HL-60 (cell line): Measurements from ENCODE around the gene CA4.

ENCODE experiments used
- DNase-seq, 2 experiments: peaks; one replicate each; pipeline ENCODE4 v3.0.0-alpha.2; 2010 to 2020; ENCODE audit warnings: low read depth in 1 of 2, low spot score in 1 of 2
- H3K27ac ChIP-seq: fragments of 250-450 bp; sonication (Bioruptor Pico); replicated peaks from 2 replicates; pipeline ENCODE4 v1.5.1; 2020; ENCODE audit warnings: mild to moderate bottlenecking, moderate library complexity
- H3K27me3 ChIP-seq: fragments of 250-450 bp; sonication (Bioruptor Pico); 2 replicates; pipeline ENCODE4 v1.5.1; 2021; ENCODE audit warnings: mild to moderate bottlenecking, moderate library complexity; ENCODE audit not compliant: insufficient read depth, poor library complexity, severe bottlenecking
- H3K4me3 ChIP-seq: replicated peaks from 2 replicates; pipeline ENCODE4 v1.5.1; 2011; ENCODE audit warnings: mild to moderate bottlenecking, control low read depth, low read length; ENCODE audit not compliant: insufficient read depth
- CTCF ChIP-seq: IDR thresholded peaks from one replicate; pipeline ENCODE4 v1.5.1; 2011; ENCODE audit warnings: low read length, control low read depth, inconsistent platforms; ENCODE audit not compliant: insufficient read depth
- GABPA ChIP-seq: IDR thresholded peaks from 2 replicates; pipeline ENCODE4 v1.6.1; 2012; ENCODE audit warnings: low read depth
- POLR2AphosphoS5 ChIP-seq: IDR thresholded peaks from 2 replicates; pipeline ENCODE4 v1.6.1; 2012; ENCODE audit warnings: low read depth
- REST ChIP-seq: IDR thresholded peaks from 2 replicates; pipeline ENCODE4 v1.6.1; 2012; ENCODE audit warnings: low read depth; ENCODE audit not compliant: insufficient replicate concordance
- SPI1 ChIP-seq: IDR thresholded peaks from 2 replicates; pipeline ENCODE4 v1.6.1; 2012; ENCODE audit warnings: low read depth, mild to moderate bottlenecking, borderline replicate concordance

CA4 gene

GRCh38 chr17:60130466-60130865 is 19.3 kb upstream of the CA4 start:
- Histone ChIP-seq H3K4me3 (no peak overlapping the region), H3K27me3 (no peaks in the 10 kb centered on the region), H3K27ac (no peak overlapping the region)
- DNase-seq: no peak
- TF ChIP-seq POLR2AphosphoS5: no peak
- no peak for TF ChIP-seq CTCF
- no peak for TF ChIP-seq GABPA
- no peak for TF ChIP-seq REST
- TF ChIP-seq SPI1: no peak

DNA sequence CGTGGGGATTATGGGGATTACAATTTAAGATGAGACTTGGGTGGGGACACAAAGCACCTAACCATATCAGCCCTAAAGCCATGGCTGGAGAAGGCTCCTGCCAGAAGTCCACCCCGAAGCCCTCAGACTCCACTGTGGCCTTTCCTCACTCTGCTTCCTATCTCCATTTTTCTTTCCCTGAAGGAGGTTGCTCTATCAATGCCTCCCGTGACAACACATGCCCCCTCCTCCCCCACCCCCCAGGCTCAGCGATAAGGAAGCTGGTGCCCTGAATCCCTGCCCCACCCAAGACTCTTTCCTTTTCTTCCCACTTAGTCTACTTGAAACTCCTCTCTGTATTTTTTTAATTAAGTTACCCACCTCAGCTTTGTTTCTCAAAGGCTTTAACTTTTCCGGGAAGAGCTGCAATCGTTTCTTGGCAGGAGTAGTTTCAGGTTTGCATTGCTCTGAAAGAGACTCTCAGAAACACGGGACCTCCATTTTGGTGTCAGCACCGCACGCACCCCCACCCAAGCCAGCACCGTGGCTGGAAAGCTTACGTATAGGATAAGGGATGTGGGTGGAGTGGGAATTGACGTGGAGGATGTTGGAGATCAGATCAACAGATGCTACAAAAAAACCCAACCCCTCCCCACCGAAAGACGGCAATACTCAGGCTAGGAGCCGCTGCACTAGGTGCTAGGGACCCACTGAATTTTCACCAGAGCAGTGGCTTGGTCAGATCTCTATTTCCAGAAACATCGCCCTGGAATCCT is 15.2 kb upstream of the CA4 start:
- Histone ChIP-seq H3K27ac (no peak overlapping the region; the same call in 1 of the 2 replicates), H3K27me3 (peaks cover 7% of the 10 kb centered on the region), H3K4me3 (peak overlapping the region; percentile 54)
- DNase-seq: no peak
- no peak for TF ChIP-seq REST
- no peak for TF ChIP-seq CTCF
- no peak for TF ChIP-seq POLR2AphosphoS5

DNA sequence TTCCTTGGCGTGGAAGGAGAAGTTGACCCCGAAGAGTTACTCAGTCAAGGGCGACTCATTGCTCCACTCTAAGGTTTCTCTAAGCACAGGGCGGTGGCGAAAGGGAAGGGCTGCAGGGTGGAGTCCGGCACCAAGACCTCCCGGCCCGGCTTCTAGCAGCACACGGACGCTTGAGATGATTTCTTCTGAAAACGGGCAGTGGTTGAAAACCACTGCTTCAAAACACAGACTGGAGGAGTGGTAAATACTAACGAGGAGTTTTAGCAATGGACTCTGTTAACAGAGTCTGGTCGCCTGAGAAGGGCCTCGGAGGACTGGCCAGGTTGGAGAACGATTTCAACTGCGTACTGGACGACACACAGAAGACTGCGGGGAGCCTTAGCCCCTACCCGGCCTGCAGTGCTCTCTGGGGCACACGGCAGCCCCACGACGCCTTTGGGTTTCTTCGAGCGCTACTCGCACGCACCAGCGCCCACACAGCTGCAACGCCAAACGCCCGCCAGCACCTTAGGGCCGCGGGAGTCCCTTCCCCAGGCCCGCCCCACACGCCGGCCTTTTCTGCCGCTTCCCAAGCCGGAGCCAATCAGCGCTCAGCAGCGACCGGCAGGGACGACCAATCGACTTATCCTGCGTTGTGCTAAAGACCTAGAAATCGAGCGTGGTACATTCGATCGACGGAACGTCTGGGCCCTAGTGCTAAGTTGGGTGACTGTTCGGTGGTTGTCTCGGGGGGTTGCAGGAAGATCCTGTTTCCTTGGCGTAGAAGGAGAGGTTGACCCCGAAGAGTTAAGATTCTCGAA is 14.4 kb upstream of the CA4 start:
- Histone ChIP-seq H3K27ac (peak overlapping the region; percentile 58), H3K27me3 (peaks cover 13% of the 10 kb centered on the region), H3K4me3 (peak overlapping the region; percentile 54)
- TF ChIP-seq SPI1: 0 out of 2 replicates have a peak, but pooled peaks have one; percentile 5
- TF ChIP-seq POLR2AphosphoS5: peak; percentile 65; the same call in 1 of the 2 replicates
- TF ChIP-seq REST: no peak
- DNase-seq: peak; percentile 55 to 93
